Measurements from ENCODE around the gene CTNNA3.

GRCh38 chr10:67225226-67225625 lies 470.8 kb downstream of the CTNNA3 start:
- TF ChIP-seq POLR2A (IDR thresholded peaks at IDR 0.05) = no peak
- no peak for TF ChIP-seq CTCF (IDR thresholded peaks at IDR 0.05 in 8 of 11, conservative IDR thresholded peaks at IDR 0.05 in 3 of 11)

All from spleen (tissue), 7 donors.